COR-L47 (cell line): Measurements from ENCODE around the gene NEIL3.

ENCODE experiments used
- DNase-seq: peaks from one replicate; lab custom pipeline; 2025; lab: John Stamatoyannopoulos, UW

The NEIL3 gene

DNA sequence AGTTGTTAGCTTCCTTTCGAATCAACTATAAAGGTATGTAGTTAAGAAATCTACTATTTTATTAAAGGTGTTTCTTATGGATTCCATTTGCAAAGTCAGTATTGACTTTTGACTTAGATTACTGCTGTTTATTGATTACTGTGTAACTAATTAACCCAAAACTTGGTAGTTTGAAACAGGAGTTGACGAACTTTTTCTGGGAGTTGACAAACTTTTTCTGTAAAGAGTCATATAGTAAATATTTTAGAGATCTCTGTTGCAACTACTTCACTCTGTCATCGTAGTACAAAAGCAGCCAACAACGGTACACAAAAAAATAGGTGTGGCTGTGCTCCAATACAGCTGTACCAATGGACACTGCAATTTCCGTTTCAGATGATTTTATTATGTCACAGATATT, 102.3 kb downstream of the NEIL3 start:
- DNase-seq: no peak
